ENCODE data around the gene TMEM69. TPM values are rescaled to one million over a fixed set of nuclear protein-coding genes. Genes with fewer than 3 reads are reported as not detected.

The TMEM69 gene
- total and polyA plus RNA-seq, 10 of the 15 experiments (the other 5 are each of a cell fraction or from before 2014, with no cell fraction given), result 44.6 to 162 (median 88.8) TPM

- H2AFZ ChIP-seq (ENCODE audit: control insufficient read depth, low read depth, low read length), result peak overlapping the region; percentile 78
- peak overlapping the region; percentile 98 for H3K9ac ChIP-seq (ENCODE audit: control insufficient read depth, insufficient read depth, low read length)
- peak overlapping the region; percentile 100 for H3K27ac ChIP-seq (ENCODE audit: control insufficient read depth, insufficient read depth)
- H3K4me3 ChIP-seq, result peak overlapping the region; percentile 97
- 2% methylated on average over 27 of the region's 27 CpGs for WGBS (ENCODE audit: insufficient coverage, insufficient replicate concordance, low lambda C conversion rate, missing lambda C conversion rate)
- H3K4me1 ChIP-seq (ENCODE audit: control insufficient read depth, insufficient read depth, low read length), result peaks cover 3% of the 10 kb centered on the region; the same call in 1 of the 2 replicates
- in situ Hi-C loops (cut with MboI), result no loop called here
- ATAC-seq (peak; percentile 10), DNase-seq (ENCODE audit: low read depth, low spot score) (no peak), FAIRE-seq (no peak)
- CTCF ChIA-PET, result interaction anchor here (0.7 to 1.7 kb wide), 11 partner anchors 13 to 561 kb away, joined by 3 to 7 read pairs (median 3); partner anchors contain the start of genes IPP and RAD54L
- POLR2A ChIA-PET, result interaction anchor here (0.6 to 2.4 kb wide), 15 partner anchors 9 to 642 kb away, joined by 3 to 18 read pairs (median 4); partner anchors contain the start of genes IPP, MAST2, MUTYH and TOE1
- no peaks in the 10 kb centered on the region for H4K20me1 ChIP-seq (ENCODE audit: control insufficient read depth, insufficient read depth)
- SMC1A ChIA-PET (ENCODE audit: uncharacterized antibody, unreplicated experiment), result interaction anchor here (0.9 to 1.8 kb wide), 11 partner anchors 8 to 493 kb away, joined by 3 to 10 read pairs (median 4); partner anchors contain the start of genes IPP and PRDX1
- no TSS peak for BruUV-seq (replicated peaks)
- H3K9me3 ChIP-seq (replicated peaks; ENCODE audit: control insufficient read depth, insufficient read depth, low read length), result no peaks in the 10 kb centered on the region
- H3K79me2 ChIP-seq (ENCODE audit: control insufficient read depth, insufficient read depth, low read length), result peaks cover 91% of the 10 kb centered on the region
- H3K36me3 ChIP-seq (ENCODE audit: control insufficient read depth in 2 of 2, insufficient read depth in 2 of 2, low read length in 1 of 2), result peaks cover 0 to 2% of the 10 kb centered on the region in 2 experiments; a peak in 1 of 4 replicates
- H3K4me2 ChIP-seq (ENCODE audit: control insufficient read depth, insufficient read depth), result no peak overlapping the region; the same call in 1 of the 2 replicates
- intact Hi-C loops (cut with micrococcal nuclease; ENCODE audit: unreplicated experiment), result loop anchor here (2.0 to 10.0 kb wide), 8 partner anchors 103 to 659 kb away; partner anchors contain the start of genes CCDC163, MAST2, MMACHC and MUTYH
- no peaks in the 10 kb centered on the region for H3K27me3 ChIP-seq (replicated peaks in 1 of 2; ENCODE audit: control insufficient read depth in 2 of 2, insufficient read depth in 2 of 2, low read length in 1 of 2)
- RAD21 ChIA-PET (ENCODE audit: unreplicated experiment), result interaction anchor here (0.6 to 2.6 kb wide), 18 partner anchors 9 to 642 kb away, joined by 3 to 16 read pairs (median 3); partner anchors contain the start of gene NASP
- TF ChIP-seq REST (IDR thresholded peaks at IDR 0.05; ENCODE audit: low read depth, low read length) (no peak), SPI1 (IDR thresholded peaks at IDR 0.05; ENCODE audit: borderline replicate concordance, insufficient read depth, low read depth, low read length) (no peak), FOXK2 (IDR thresholded peaks at IDR 0.05) (no peak), MTA3 (IDR thresholded peaks at IDR 0.05; ENCODE audit: borderline replicate concordance, low read length) (no peak), E2F8 (IDR thresholded peaks at IDR 0.05; ENCODE audit: low read depth, partially characterized antibody) (no peak), ZBTB33 (IDR thresholded peaks at IDR 0.05) (no peak), HDAC2 (IDR thresholded peaks at IDR 0.05) (no peak), TCF7 (IDR thresholded peaks at IDR 0.05; ENCODE audit: borderline replicate concordance) (no peak), ZBED1 (IDR thresholded peaks at IDR 0.05; ENCODE audit: borderline replicate concordance) (no peak), PAX5 (IDR thresholded peaks at IDR 0.05; ENCODE audit: borderline replicate concordance, low read depth, low read length) (no peak), ATF3 (IDR thresholded peaks at IDR 0.05; ENCODE audit: borderline replicate concordance, extremely low read depth, low read depth, low read length) (no peak), SUZ12 (IDR thresholded peaks at IDR 0.05; ENCODE audit: unreplicated experiment) (no peak), SMC3 (IDR thresholded peaks at IDR 0.05; ENCODE audit: borderline replicate concordance, low read length) (no peak), SREBF1 (IDR thresholded peaks at IDR 0.05; ENCODE audit: low read length) (no peak)
Observed at GRCh38 chr1:45686015-45686287, 2.0 kb upstream of the TMEM69 start.
